Upper lobe of left lung (tissue), 4 donors: Measurements from ENCODE around the gene VAV2.
"Not testable (repeated sequence)": the region's sequence is repeated elsewhere in the genome, so short reads cannot be mapped to it uniquely, and the experiment has no call there.

Source experiments
- EP300 ChIP-seq, 4 donors: sonication (generic); formaldehyde crosslinking; IDR thresholded peaks; one replicate each; pipeline ENCODE4 v1.5.1; 2017; ENCODE audit warnings: antibody characterized with exemption in 4 of 4, control low read depth in 2 of 4
- POLR2A ChIP-seq, 4 donors: fragments of 450-650 bp; IDR thresholded peaks; one replicate each; pipeline ENCODE4 v1.5.1; 2016 to 2017; ENCODE audit warnings: antibody characterized with exemption in 4 of 4, mild to moderate bottlenecking in 2 of 4
- TF ChIP-seq, protein P1 (sequence below), 6 experiments: fragments of 450-650 bp in 4 of 6; fragments of 200-600 bp in 2 of 6; sonication (generic) in 2 of 6; IDR thresholded peaks; one replicate each; pipeline ENCODE4 v1.5.1; 2016 to 2019; ENCODE audit warnings: antibody characterized with exemption in 6 of 6

DNA sequence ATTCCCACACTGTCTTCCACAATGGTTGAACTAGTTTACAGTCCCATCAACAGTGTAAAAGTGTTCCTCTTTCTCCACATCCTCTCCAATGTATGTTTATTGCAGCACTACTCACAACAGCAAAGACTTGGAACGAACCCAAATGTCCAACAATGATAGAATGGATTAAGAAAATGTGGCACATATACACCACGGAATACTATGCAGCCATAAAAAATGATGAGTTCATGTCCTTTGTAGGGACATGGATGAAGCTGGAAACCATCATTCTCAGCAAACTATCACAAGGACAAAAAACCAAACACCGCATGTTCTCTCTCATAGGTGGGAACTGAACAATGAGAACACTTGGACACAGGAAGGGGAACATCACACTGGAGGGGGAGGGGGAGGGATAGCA is 225.9 kb downstream of the VAV2 start:
- TF ChIP-seq, protein P1, sequence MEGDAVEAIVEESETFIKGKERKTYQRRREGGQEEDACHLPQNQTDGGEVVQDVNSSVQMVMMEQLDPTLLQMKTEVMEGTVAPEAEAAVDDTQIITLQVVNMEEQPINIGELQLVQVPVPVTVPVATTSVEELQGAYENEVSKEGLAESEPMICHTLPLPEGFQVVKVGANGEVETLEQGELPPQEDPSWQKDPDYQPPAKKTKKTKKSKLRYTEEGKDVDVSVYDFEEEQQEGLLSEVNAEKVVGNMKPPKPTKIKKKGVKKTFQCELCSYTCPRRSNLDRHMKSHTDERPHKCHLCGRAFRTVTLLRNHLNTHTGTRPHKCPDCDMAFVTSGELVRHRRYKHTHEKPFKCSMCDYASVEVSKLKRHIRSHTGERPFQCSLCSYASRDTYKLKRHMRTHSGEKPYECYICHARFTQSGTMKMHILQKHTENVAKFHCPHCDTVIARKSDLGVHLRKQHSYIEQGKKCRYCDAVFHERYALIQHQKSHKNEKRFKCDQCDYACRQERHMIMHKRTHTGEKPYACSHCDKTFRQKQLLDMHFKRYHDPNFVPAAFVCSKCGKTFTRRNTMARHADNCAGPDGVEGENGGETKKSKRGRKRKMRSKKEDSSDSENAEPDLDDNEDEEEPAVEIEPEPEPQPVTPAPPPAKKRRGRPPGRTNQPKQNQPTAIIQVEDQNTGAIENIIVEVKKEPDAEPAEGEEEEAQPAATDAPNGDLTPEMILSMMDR (IDR thresholded peaks at IDR 0.05): not testable (repeated sequence)
- not testable (repeated sequence) for TF ChIP-seq POLR2A, EP300 (IDR thresholded peaks at IDR 0.05)
